H1 (cell line): ENCODE measurements around the gene HSD17B3. TPM values are rescaled to one million over a fixed set of nuclear protein-coding genes. Genes with fewer than 3 reads are reported as not detected.

Source experiments
- CTCF ChIA-PET: fragments of 300-600 bp; sonication (Branson Sonifier 250); formaldehyde crosslinking; loops from one replicate; lab custom pipeline; 2021; ENCODE audit not compliant: partially characterized antibody; lab: Charles Lee
- POLR2A ChIA-PET: fragments of 300-600 bp; sonication (Branson Sonifier 250); formaldehyde crosslinking; loops from one replicate; lab custom pipeline; 2021; ENCODE audit warnings: inconsistent platforms; ENCODE audit not compliant: partially characterized antibody; lab: Charles Lee
- DNase-seq, 2 experiments: peaks; one replicate each; pipeline versions ENCODE4 v3.0.0 to v3.0.0-alpha.2; 2010 to 2022; ENCODE audit warnings: low spot score in 2 of 2, low read depth in 1 of 2, mixed read lengths in 1 of 2
- FAIRE-seq: peaks from 2 replicates; lab custom pipeline; 2011; peaks lifted over from hg19 to GRCh38; lab: Jason Lieb, UNC
- H2AFZ ChIP-seq: 2 replicates; pipeline ENCODE4 v1.8.1; 2012; ENCODE audit warnings: low read length, inconsistent platforms
- H2AK5ac ChIP-seq: 2 replicates; pipeline ENCODE4 v1.6.1; 2013; ENCODE audit warnings: low read depth, low read length
- H2BK120ac ChIP-seq: replicated peaks from 2 replicates; pipeline ENCODE3; 2013; ENCODE audit warnings: low read depth, low read length, inconsistent platforms
- H2BK12ac ChIP-seq: 2 replicates; pipeline ENCODE4 v1.6.1; 2013; ENCODE audit warnings: low read depth, low read length
- H2BK15ac ChIP-seq: 2 replicates; pipeline ENCODE4 v1.6.1; 2013; ENCODE audit warnings: low read length
- H2BK20ac ChIP-seq: 2 replicates; pipeline ENCODE4 v1.6.1; 2013; ENCODE audit warnings: low read length
- H2BK5ac ChIP-seq: 2 replicates; pipeline ENCODE4 v1.6.1; 2013; ENCODE audit warnings: low read depth, low read length
- H3K14ac ChIP-seq: 2 replicates; pipeline ENCODE4 v1.6.1; 2013; ENCODE audit warnings: inconsistent platforms; ENCODE audit not compliant: insufficient read length
- H3K18ac ChIP-seq: 2 replicates; pipeline ENCODE4 v1.6.1; 2013; ENCODE audit warnings: low read length; ENCODE audit errors: extremely low read depth
- H3K23ac ChIP-seq: 2 replicates; pipeline ENCODE4 v1.6.1; 2013; ENCODE audit warnings: inconsistent platforms; ENCODE audit not compliant: insufficient read length
- H3K23me2 ChIP-seq: 2 replicates; pipeline ENCODE4 v1.6.1; 2013; ENCODE audit warnings: low read depth, low read length
- H3K27ac ChIP-seq: 2 replicates; pipeline ENCODE4 v1.6.1; 2011; ENCODE audit warnings: low read depth, low read length, inconsistent platforms
- H3K27me3 ChIP-seq, 4 experiments: replicated peaks in 1 of 4; 1 replicate in 1 of 4; 2 replicates in 3 of 4; pipeline versions ENCODE4 v1.6.1 to v1.8.1; 2011 to 2013; ENCODE audit warnings: low read length in 3 of 4, mild to moderate bottlenecking in 3 of 4, inconsistent platforms in 2 of 4, mixed read lengths in 2 of 4, moderate library complexity in 1 of 4; ENCODE audit not compliant: control insufficient read depth in 3 of 4, insufficient read depth in 3 of 4; ENCODE audit errors: extremely low read depth in 1 of 4
- H3K36me3 ChIP-seq, 4 experiments: 2 replicates each; pipeline versions ENCODE4 v1.6.1 to v1.8.1; 2011 to 2013; ENCODE audit warnings: mild to moderate bottlenecking in 4 of 4, low read length in 3 of 4, moderate library complexity in 2 of 4, control low read depth in 1 of 4, inconsistent platforms in 1 of 4; ENCODE audit not compliant: insufficient read depth in 4 of 4, control insufficient read depth in 2 of 4
- H3K4ac ChIP-seq: replicated peaks from 2 replicates; pipeline ENCODE3; 2013; ENCODE audit warnings: low read length, low read depth, mixed read lengths, inconsistent platforms; ENCODE audit not compliant: insufficient read length
- H3K4me1 ChIP-seq, 4 experiments: replicated peaks in 1 of 4; 1 replicate in 1 of 4; 2 replicates in 3 of 4; pipeline versions ENCODE4 v1.6.1 to v1.8.1; 2011 to 2013; ENCODE audit warnings: low read length in 3 of 4, inconsistent platforms in 2 of 4, mixed read lengths in 1 of 4; ENCODE audit not compliant: insufficient read depth in 4 of 4, control insufficient read depth in 3 of 4
- H3K4me2 ChIP-seq, 2 experiments: 2 replicates each; pipeline versions ENCODE4 v1.6.1 to v1.8.1; 2011 to 2013; ENCODE audit warnings: low read depth in 2 of 2, low read length in 2 of 2, control low read depth in 1 of 2, inconsistent platforms in 1 of 2, mild to moderate bottlenecking in 1 of 2; ENCODE audit not compliant: insufficient read depth in 1 of 2
- H3K4me3 ChIP-seq, 4 experiments: fragments of 200-600, 300-600 bp in 1 of 4; sonication (generic), shearing (Covaris generic), sonication (Bioruptor Twin) in 1 of 4; 2 replicates each; pipeline versions ENCODE4 v1.5.1 to v1.8.1; 2011 to 2016; ENCODE audit warnings: low read length in 4 of 4, low read depth in 3 of 4, control low read depth in 2 of 4, inconsistent platforms in 2 of 4, mild to moderate bottlenecking in 2 of 4, mixed read lengths in 1 of 4, moderate library complexity in 1 of 4; ENCODE audit not compliant: insufficient read depth in 2 of 4; ENCODE audit errors: extremely low read depth in 1 of 4
- H3K56ac ChIP-seq: replicated peaks from 2 replicates; pipeline ENCODE3; 2013; ENCODE audit warnings: low read depth, mild to moderate bottlenecking, mixed read lengths, low read length, inconsistent platforms; ENCODE audit not compliant: insufficient read length
- H3K79me1 ChIP-seq: 2 replicates; pipeline ENCODE4 v1.6.1; 2013; ENCODE audit warnings: low read depth, low read length, control low read depth
- H3K79me2 ChIP-seq, 2 experiments: 2 replicates each; pipeline versions ENCODE4 v1.6.1 to v1.8.1; 2012 to 2013; ENCODE audit warnings: low read length in 2 of 2, mild to moderate bottlenecking in 2 of 2, inconsistent platforms in 1 of 2; ENCODE audit not compliant: insufficient read depth in 2 of 2, control insufficient read depth in 1 of 2
- H3K9ac ChIP-seq, 4 experiments: replicated peaks in 1 of 4; 1 replicate in 1 of 4; 2 replicates in 3 of 4; pipeline versions ENCODE4 v1.6.1 to v1.8.1; 2011 to 2013; ENCODE audit warnings: low read depth in 3 of 4, low read length in 3 of 4, control low read depth in 2 of 4, mild to moderate bottlenecking in 2 of 4, moderate library complexity in 2 of 4, inconsistent platforms in 1 of 4; ENCODE audit errors: extremely low read depth in 1 of 4
- H3K9me3 ChIP-seq, 2 experiments: 2 replicates each; pipeline versions ENCODE4 v1.6.1 to v1.8.1; 2012 to 2013; ENCODE audit warnings: mild to moderate bottlenecking in 2 of 2, moderate library complexity in 2 of 2, control low read depth in 1 of 2, inconsistent platforms in 1 of 2, low read depth in 1 of 2, low read length in 1 of 2, mixed read lengths in 1 of 2; ENCODE audit not compliant: insufficient read depth in 2 of 2
- H4K20me1 ChIP-seq, 2 experiments: replicated peaks in 1 of 2; 2 replicates each; pipeline versions ENCODE3 to v1.8.1; 2011 to 2013; ENCODE audit warnings: inconsistent platforms in 2 of 2, low read length in 2 of 2, mild to moderate bottlenecking in 1 of 2; ENCODE audit not compliant: insufficient read depth in 2 of 2, control insufficient read depth in 1 of 2
- H4K5ac ChIP-seq: 2 replicates; pipeline ENCODE4 v1.6.1; 2013; ENCODE audit warnings: low read length, low read depth, mixed read lengths, inconsistent platforms; ENCODE audit not compliant: insufficient read length
- H4K8ac ChIP-seq: 2 replicates; pipeline ENCODE4 v1.8.0; 2013; ENCODE audit warnings: mild to moderate bottlenecking, moderate library complexity, low read length, inconsistent platforms; ENCODE audit not compliant: insufficient read depth; ENCODE audit errors: extremely low read depth
- H4K91ac ChIP-seq: replicated peaks from 2 replicates; pipeline ENCODE3; 2013; ENCODE audit warnings: low read length, mixed read lengths, inconsistent platforms; ENCODE audit not compliant: insufficient read length
- GABPA ChIP-seq: IDR thresholded peaks from 2 replicates; pipeline ENCODE4 v1.6.1; 2011; ENCODE audit warnings: mild to moderate bottlenecking, low read length, moderate library complexity, borderline replicate concordance; ENCODE audit not compliant: insufficient read depth
- KDM4A ChIP-seq: IDR thresholded peaks from one replicate; pipeline ENCODE4 v1.7.1; 2012; ENCODE audit warnings: low read depth, mild to moderate bottlenecking, moderate library complexity, low read length, inconsistent platforms; ENCODE audit not compliant: severe bottlenecking
- POLR2A ChIP-seq, 2 experiments: IDR thresholded peaks; 1 replicate in 1 of 2; 2 replicates in 1 of 2; pipeline ENCODE4 v1.6.1; 2011; ENCODE audit warnings: low read depth in 2 of 2, low read length in 2 of 2, mild to moderate bottlenecking in 2 of 2; ENCODE audit errors: control extremely low read depth in 1 of 2
- WGBS, 2 experiments: shearing (Covaris generic) in 1 of 2; methylation state at CpG; one replicate each; pipeline versions ENCODE4 v1.1.6 to v1.1.7; 2013 to 2015; ENCODE audit warnings: low lambda C conversion rate in 2 of 2, mixed read lengths in 2 of 2, inconsistent platforms in 1 of 2, low coverage in 1 of 2, missing lambda C conversion rate in 1 of 2; ENCODE audit not compliant: insufficient replicate concordance in 2 of 2, insufficient coverage in 1 of 2, insufficient read length in 1 of 2; ENCODE audit errors: extremely low coverage in 1 of 2, missing lambda C conversion rate in 1 of 2; 5-methylcytosine and 5-hydroxymethylcytosine counted together
- polyA plus RNA-seq, 7 experiments: library from polyadenylated mRNA; depleted of rRNA in 3 of 7; stranded (reverse) in 5 of 7; unstranded in 2 of 7; fragments of >200 nt in 5 of 7; fragments of 200-250 nt in 2 of 7; gene quantifications; 1 replicate in 5 of 7; 2 replicates in 1 of 7; 4 replicates in 1 of 7; pipeline versions ENCODE4 v1.2.1 to v1.2.3, GENCODE V29; 2011 to 2013; ENCODE audit warnings: missing spikeins in 2 of 7, mixed read lengths in 2 of 7
- total RNA-seq: library from RNA; stranded (reverse); fragmentation: NEBNext Ultra II Directional; extraction: Animal tissue kit (Norgen Biotek cat#: 25700); gene quantifications from 2 replicates; pipeline ENCODE4 v1.2.1, GENCODE V29; 2021

The HSD17B3 gene
- total and polyA plus RNA-seq, 2 of the 8 experiments (the other 6 are each of a cell fraction or from before 2014, with no cell fraction given) = not detected

- H3K18ac ChIP-seq = peak overlapping the region; percentile 51
- WGBS, 2 experiments = 63% methylated on average over 5 of the region's 5 CpGs; no CpG with 5 or more reads in 1 of the 2 experiments
- DNase-seq (no peak), FAIRE-seq (no peak)
- H2BK120ac ChIP-seq = peak overlapping the region; percentile 85
- no peak overlapping the region for H2BK15ac ChIP-seq
- H3K4ac ChIP-seq = no peak overlapping the region
- H3K27ac ChIP-seq = peak overlapping the region; percentile 41
- peak overlapping the region; percentile 11; a peak in 2 of 4 replicates for H3K4me2 ChIP-seq
- H4K5ac ChIP-seq = peak overlapping the region; percentile 89
- H2AK5ac ChIP-seq = no peak overlapping the region
- 0 out of 2 replicates have a peak overlapping the region, but pooled peaks have one; percentile 9 for H2AFZ ChIP-seq
- peaks cover 0 to 33% (median 17%) of the 10 kb centered on the region in 4 experiments; a peak in 6 of 7 replicates for H3K4me1 ChIP-seq
- peak overlapping the region; percentile 82 for H4K91ac ChIP-seq
- no peak overlapping the region for H3K23ac ChIP-seq
- CTCF ChIA-PET = interaction anchor here (0.8 to 2.9 kb wide), 5 partner anchors 16 to 98 kb away, joined by 3 to 21 read pairs (median 4); no protein-coding TSS in a partner anchor
- peak overlapping the region in 1 of 4 experiments; percentile 5; a peak in 1 of 8 replicates for H3K4me3 ChIP-seq
- H4K8ac ChIP-seq = no peak overlapping the region
- peak overlapping the region; percentile 40; the same call in 1 of the 2 replicates for H2BK20ac ChIP-seq
- POLR2A ChIA-PET = interaction anchor here (0.6 to 1.2 kb wide), 3 partner anchors 9 to 838 kb away, joined by 3 read pairs; no protein-coding TSS in a partner anchor
- no peaks in the 10 kb centered on the region for H3K79me1 ChIP-seq
- no peaks in the 10 kb centered on the region for H3K27me3 ChIP-seq
- H3K36me3 ChIP-seq = no peaks in the 10 kb centered on the region
- H3K9ac ChIP-seq = no peak overlapping the region
- H3K9me3 ChIP-seq = peaks cover 0 to 4% of the 10 kb centered on the region in 2 experiments; a peak in 3 of 4 replicates
- H3K79me2 ChIP-seq = no peaks in the 10 kb centered on the region
- no peak overlapping the region for H3K14ac ChIP-seq
- peak overlapping the region; percentile 28; the same call in 1 of the 2 replicates for H2BK5ac ChIP-seq
- H2BK12ac ChIP-seq = no peak overlapping the region; the same call in 1 of the 2 replicates
- no peaks in the 10 kb centered on the region for H4K20me1 ChIP-seq
- no peaks in the 10 kb centered on the region for H3K23me2 ChIP-seq
- H3K56ac ChIP-seq = no peak overlapping the region
- no peak for TF ChIP-seq POLR2A (IDR thresholded peaks at IDR 0.05; ENCODE audit: control extremely low read depth in 1 of 2, low read depth in 2 of 2, low read length in 2 of 2)
- no peak for TF ChIP-seq GABPA
- TF ChIP-seq KDM4A = no peak
Measured at GRCh38 chr9:96343515-96344360, 41.8 kb upstream of the HSD17B3 start.
